Activated T-cell treated with anti-CD3 and anti-CD28 coated beads, Interleukin-2, amount 50 U/mL, for 72 hours (primary cell): ENCODE measurements around the gene PEAK3. TPM values are rescaled to one million over a fixed set of nuclear protein-coding genes. Genes with fewer than 3 reads are reported as not detected.

Experiments used
- ATAC-seq, 2 donors: fragments of 150-1000 bp; cut with Tn5 transposase; replicated peaks in 1 of 2; 2 replicates each; pipeline ENCODE4 v1.10.0; 2021; ENCODE audit warnings: moderate library complexity in 2 of 2, mild to moderate bottlenecking in 1 of 2
- DNase-seq, 2 donors: peaks; one replicate each; pipeline ENCODE4 v3.0.0; 2021 to 2022; ENCODE audit warnings: mixed read lengths in 1 of 2
- H3K27ac Mint-ChIP-seq: one replicate; pipeline ENCODE4 v1.8.0; 2022; ENCODE audit warnings: mild to moderate bottlenecking, moderate library complexity, mixed read lengths
- H3K27me3 Mint-ChIP-seq: one replicate; pipeline ENCODE4 v1.8.0; 2022; ENCODE audit warnings: low read depth, mixed read lengths
- H3K36me3 Mint-ChIP-seq, 2 donors: one replicate each; pipeline ENCODE4 v1.8.0; 2022; ENCODE audit warnings: mixed read lengths in 2 of 2, mild to moderate bottlenecking in 1 of 2; ENCODE audit not compliant: insufficient read depth in 2 of 2
- H3K4me1 Mint-ChIP-seq: one replicate; pipeline ENCODE4 v1.8.0; 2022; ENCODE audit warnings: low read depth, mixed read lengths
- H3K4me3 Mint-ChIP-seq, 2 donors: one replicate each; pipeline ENCODE4 v1.8.0; 2022; ENCODE audit warnings: mild to moderate bottlenecking in 2 of 2, mixed read lengths in 2 of 2, moderate library complexity in 2 of 2
- H3K9me3 Mint-ChIP-seq, 2 donors: one replicate each; pipeline ENCODE4 v1.8.0; 2022; ENCODE audit warnings: mixed read lengths in 2 of 2
- total RNA-seq, 2 donors: library from RNA; stranded (reverse); gene quantifications; one replicate each; pipeline ENCODE4 v1.2.3, GENCODE V29; 2022

Gene PEAK3
- total RNA-seq, 2 donors from 2014 or later, result 0.09 TPM; not detected in 1

DNA sequence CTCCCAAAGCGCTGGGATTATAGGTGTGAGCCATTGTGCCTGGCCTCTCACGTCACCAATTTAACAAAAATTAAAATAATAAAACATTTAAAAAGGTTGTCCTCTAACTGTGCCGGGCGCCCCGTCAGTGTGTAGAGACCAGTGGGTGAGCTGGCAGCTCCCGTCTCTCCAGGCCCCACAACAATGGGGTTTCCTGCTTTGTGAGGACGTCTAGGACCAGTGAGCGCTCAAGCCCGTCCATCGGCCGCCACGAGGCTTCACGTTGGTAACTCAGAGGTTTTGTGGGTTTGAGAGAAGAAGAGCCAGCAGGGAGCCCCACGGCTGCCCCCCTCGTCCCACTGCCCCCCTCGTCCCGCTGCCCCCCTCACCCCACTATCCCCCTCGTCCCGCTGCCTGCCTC lies 41.7 kb upstream of the PEAK3 start:
- Mint-ChIP-seq H3K27me3 (no peaks in the 10 kb centered on the region), H3K27ac (no peak overlapping the region), H3K9me3 (no peaks in the 10 kb centered on the region), H3K4me3 (no peak overlapping the region), H3K36me3 (peaks cover 6 to 10% of the 10 kb centered on the region in 2 donors), H3K4me1 (peaks cover 29% of the 10 kb centered on the region)
- DNase-seq, result no peak
- ATAC-seq, result no peak

DNA sequence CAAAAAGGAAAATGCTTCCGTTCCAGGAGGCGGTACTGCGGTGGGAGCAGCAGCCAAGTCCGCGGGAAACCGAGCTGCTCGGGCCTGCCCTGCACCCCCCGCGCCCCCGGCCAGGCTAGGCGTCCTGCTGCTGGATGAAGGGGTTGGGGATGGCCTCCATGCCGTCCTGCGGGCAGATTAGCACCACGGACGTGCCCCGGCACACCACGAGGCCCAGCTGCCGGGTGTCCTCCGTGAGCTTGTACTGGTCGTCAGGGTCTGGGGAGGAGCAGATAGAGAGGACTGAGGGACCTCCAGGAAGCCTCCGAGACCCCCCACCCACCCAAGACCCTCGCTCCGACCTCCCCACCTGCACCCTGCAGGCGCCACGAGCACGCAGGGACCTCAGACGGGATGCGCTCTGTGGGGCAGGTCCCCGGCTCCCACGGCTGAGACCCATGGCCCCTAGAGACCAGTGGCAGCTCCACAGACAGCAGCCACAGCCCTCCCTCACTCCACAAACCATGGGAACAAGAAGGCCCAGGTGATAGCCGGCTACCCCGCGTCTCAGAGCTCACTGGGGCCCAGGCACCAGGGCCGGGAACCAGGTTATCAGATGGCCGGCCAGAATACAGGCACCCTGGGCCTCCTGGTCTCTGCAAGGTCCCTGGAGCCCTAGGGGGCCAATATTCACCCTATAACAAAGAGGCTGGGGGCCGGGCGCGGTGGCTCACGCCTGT lies 39.7 kb upstream of the PEAK3 start:
- H3K27me3 Mint-ChIP-seq, result no peaks in the 10 kb centered on the region
- ATAC-seq (no peak), DNase-seq (no peak)
- H3K9me3 Mint-ChIP-seq, result no peaks in the 10 kb centered on the region
- H3K36me3 Mint-ChIP-seq, result peaks cover 0 to 7% of the 10 kb centered on the region in 2 donors
- H3K27ac Mint-ChIP-seq, result no peak overlapping the region
- H3K4me1 Mint-ChIP-seq, result peaks cover 17% of the 10 kb centered on the region
- no peak overlapping the region for H3K4me3 Mint-ChIP-seq

- Mint-ChIP-seq H3K4me3 (no peak overlapping the region), H3K27ac (no peak overlapping the region), H3K4me1 (peaks cover 9% of the 10 kb centered on the region), H3K36me3 (peaks cover 0 to 7% of the 10 kb centered on the region in 2 donors), H3K27me3 (no peaks in the 10 kb centered on the region), H3K9me3 (no peaks in the 10 kb centered on the region)
- DNase-seq, result no peak
- no peak for ATAC-seq
Observed at GRCh38 chr19:2320939-2321338, 39.0 kb upstream of the PEAK3 start.

DNA sequence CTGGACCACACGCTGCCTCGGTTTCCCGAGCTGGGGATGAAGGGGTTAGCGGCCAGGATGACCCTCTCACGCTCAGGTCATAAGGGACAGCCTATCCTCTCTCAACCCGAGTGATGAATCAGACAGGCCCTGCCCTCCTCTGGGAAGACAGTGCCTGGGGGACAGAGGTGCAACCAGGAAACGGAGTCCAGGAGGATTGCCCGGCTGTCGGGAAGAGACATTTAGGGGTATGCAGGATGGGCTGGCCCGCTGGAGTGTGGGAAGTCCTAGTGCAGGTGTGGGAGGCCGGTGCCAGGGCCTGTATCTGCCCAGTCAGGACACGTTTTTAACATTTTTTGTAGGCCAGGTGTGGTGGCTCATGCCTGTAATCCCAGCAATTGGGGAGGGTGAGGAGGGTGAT lies 38.1 kb upstream of the PEAK3 start:
- Mint-ChIP-seq H3K36me3 (peaks cover under 1 to 5% of the 10 kb centered on the region in 2 donors), H3K27me3 (no peaks in the 10 kb centered on the region), H3K4me3 (no peak overlapping the region), H3K9me3 (peaks cover under 1 to 1% of the 10 kb centered on the region in 2 donors), H3K27ac (no peak overlapping the region), H3K4me1 (peaks cover under 1% of the 10 kb centered on the region)
- DNase-seq (no peak), ATAC-seq (no peak)

- DNase-seq, result no peak
- Mint-ChIP-seq H3K4me1 (no peaks in the 10 kb centered on the region), H3K4me3 (no peak overlapping the region), H3K27ac (no peak overlapping the region), H3K9me3 (peaks cover 4% of the 10 kb centered on the region in 2 donors), H3K27me3 (no peaks in the 10 kb centered on the region), H3K36me3 (peaks cover 5 to 9% of the 10 kb centered on the region in 2 donors)
- no peak for ATAC-seq
Observed at GRCh38 chr19:2319551-2319950, 37.6 kb upstream of the PEAK3 start.

DNA sequence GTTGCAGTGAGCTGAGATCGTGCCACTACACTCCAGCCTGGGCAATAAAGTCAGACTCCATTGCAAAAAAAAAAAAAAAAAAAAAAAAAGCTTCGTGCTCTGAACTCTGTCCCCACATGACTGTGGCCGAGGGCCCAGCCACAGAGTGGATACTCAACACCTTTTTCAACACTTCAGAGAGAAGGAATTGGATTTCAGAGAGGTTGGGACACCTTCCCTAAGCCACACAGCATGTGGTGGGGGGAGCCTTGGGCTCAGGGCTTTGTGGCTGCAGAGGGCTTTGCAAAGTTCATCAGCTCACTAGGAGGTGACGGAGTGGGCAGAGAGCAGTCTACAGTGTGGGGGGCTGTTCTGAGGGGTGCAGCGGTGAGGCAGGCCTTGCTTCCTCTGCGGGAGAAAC lies 36.9 kb upstream of the PEAK3 start:
- Mint-ChIP-seq H3K36me3 (peaks cover 6 to 9% of the 10 kb centered on the region in 2 donors), H3K27me3 (peaks cover under 1% of the 10 kb centered on the region), H3K27ac (no peak overlapping the region), H3K4me1 (no peaks in the 10 kb centered on the region), H3K4me3 (no peak overlapping the region), H3K9me3 (peaks cover 4% of the 10 kb centered on the region in 2 donors)
- no peak for DNase-seq
- no peak for ATAC-seq

DNA sequence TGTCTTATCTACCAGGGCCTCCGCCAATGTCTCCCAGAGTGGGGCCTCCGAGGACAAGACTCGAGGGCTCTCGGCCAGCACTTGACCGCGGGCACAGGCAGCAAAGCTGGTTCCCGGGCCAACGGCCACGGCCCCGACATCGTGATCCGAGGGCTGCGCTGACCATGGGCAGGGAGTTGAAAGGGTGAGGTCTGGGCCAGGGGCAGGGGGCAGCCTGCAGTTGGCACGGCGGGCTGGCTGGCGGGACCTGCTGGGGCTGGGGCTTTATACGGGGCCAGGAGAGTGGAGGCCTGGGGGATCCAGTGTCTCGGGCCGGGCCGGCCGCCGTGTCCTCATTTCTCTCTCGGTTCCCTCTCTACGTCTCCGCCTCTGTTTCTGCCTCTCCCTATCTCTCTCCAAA lies 35.8 kb upstream of the PEAK3 start:
- ATAC-seq (no peak), DNase-seq (no peak)
- H3K27ac Mint-ChIP-seq, result no peak overlapping the region
- H3K9me3 Mint-ChIP-seq, result peaks cover 4% of the 10 kb centered on the region in 2 donors
- no peaks in the 10 kb centered on the region for H3K4me1 Mint-ChIP-seq
- H3K27me3 Mint-ChIP-seq, result peaks cover 12% of the 10 kb centered on the region
- peaks cover 6% of the 10 kb centered on the region in 2 donors for H3K36me3 Mint-ChIP-seq
- H3K4me3 Mint-ChIP-seq, result no peak overlapping the region

- Mint-ChIP-seq H3K36me3 (peaks cover 6% of the 10 kb centered on the region in 2 donors), H3K27me3 (peaks cover 12% of the 10 kb centered on the region), H3K4me1 (no peaks in the 10 kb centered on the region), H3K27ac (no peak overlapping the region), H3K4me3 (no peak overlapping the region), H3K9me3 (peaks cover 4% of the 10 kb centered on the region in 2 donors)
- ATAC-seq, result no peak
- no peak for DNase-seq
Observed at GRCh38 chr19:2317300-2317699, 35.3 kb upstream of the PEAK3 start.

DNA sequence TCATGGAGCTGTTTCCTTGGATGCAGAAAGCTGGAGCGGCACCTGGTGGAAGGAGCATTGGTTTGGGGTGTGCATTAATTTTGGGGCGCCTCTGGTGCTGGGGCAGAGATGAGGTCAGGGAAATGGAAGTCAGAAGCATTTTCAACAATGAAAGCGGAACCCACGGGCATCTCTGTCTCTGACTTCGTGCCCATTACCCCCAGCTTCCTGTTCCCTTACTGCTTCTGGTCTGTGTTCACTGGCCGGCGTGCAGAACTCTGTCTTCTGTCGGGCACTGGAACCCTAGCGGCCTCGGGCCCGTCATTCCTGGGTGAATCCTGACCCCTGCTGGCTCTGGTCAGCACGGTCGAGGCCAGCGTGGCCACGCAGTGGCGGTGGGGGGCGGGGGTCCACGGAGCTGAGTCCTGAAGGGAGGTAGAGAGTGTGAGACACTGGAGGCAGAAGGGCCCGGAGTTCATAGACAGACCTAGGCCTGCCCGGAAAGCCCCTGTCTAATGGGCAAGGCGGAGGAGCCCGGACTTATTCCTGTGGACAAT lies 33.9 kb upstream of the PEAK3 start:
- peaks cover 4% of the 10 kb centered on the region in 2 donors for H3K9me3 Mint-ChIP-seq
- no peaks in the 10 kb centered on the region for H3K4me1 Mint-ChIP-seq

GRCh38 chr19:2315121-2315817 lies 33.3 kb upstream of the PEAK3 start:
- Mint-ChIP-seq H3K4me3 (no peak overlapping the region), H3K27ac (no peak overlapping the region), H3K9me3 (peaks cover 4% of the 10 kb centered on the region in 2 donors), H3K4me1 (no peaks in the 10 kb centered on the region), H3K27me3 (peaks cover 12% of the 10 kb centered on the region), H3K36me3 (peaks cover 4 to 6% of the 10 kb centered on the region in 2 donors)
- no peak for DNase-seq
- no peak for ATAC-seq

More for the DNA sequence above, 33.9 kb upstream of the PEAK3 start:
- Mint-ChIP-seq H3K27me3 (peaks cover 12% of the 10 kb centered on the region), H3K4me3 (no peak overlapping the region), H3K36me3 (peaks cover 4 to 6% of the 10 kb centered on the region in 2 donors), H3K27ac (no peak overlapping the region)
- DNase-seq (peak; percentile 36 to 42), ATAC-seq (peak; percentile 61 to 62)

DNA sequence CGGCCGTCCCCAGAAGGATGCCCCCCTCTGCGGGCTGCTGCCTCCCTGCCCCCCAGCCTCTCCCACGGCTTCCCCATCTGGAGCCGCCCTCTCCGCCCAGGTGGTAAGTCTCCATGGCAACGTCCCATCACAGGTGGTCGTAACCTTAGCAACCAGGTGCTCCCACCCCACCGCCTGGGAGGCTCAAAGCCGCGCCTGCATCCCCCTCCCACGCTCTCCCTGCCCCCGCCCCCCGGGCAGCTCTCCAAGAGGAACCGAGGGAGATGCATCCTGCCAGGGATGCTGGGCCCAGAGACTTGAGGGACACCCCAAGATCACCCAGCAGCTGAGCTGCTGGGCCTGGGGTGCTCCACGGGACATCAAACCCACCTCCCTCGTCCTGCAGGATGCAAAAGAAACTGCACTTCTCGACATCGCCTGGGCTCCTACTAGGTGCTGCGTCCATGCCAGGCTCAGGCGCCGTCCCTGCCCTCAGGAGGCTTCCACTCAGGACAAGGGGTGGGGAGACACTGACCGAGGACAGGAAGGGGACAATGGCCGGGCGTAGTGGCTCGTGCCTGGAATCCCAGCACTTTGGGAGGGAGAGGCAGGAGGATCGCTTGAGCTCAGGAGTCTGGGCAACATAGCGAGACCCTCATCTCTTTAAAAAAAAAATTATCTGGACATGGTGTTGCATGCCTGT lies 31.0 kb upstream of the PEAK3 start:
- ATAC-seq (no peak), DNase-seq (no peak)
- Mint-ChIP-seq H3K27me3 (peaks cover 29% of the 10 kb centered on the region), H3K9me3 (peaks cover 4% of the 10 kb centered on the region in 2 donors), H3K4me1 (no peaks in the 10 kb centered on the region), H3K27ac (no peak overlapping the region), H3K4me3 (no peak overlapping the region), H3K36me3 (peaks cover 6% of the 10 kb centered on the region in 2 donors)

GRCh38 chr19:2311093-2311492 lies 29.1 kb upstream of the PEAK3 start:
- Mint-ChIP-seq H3K27ac (no peak overlapping the region), H3K27me3 (peaks cover 42% of the 10 kb centered on the region), H3K9me3 (peaks cover 4% of the 10 kb centered on the region in 2 donors), H3K4me3 (no peak overlapping the region), H3K36me3 (peaks cover 6% of the 10 kb centered on the region in 2 donors), H3K4me1 (no peaks in the 10 kb centered on the region)
- DNase-seq, result no peak
- no peak for ATAC-seq
